ENCODE results near the gene TMEM121.
"Not testable (repeated sequence)": the region's sequence is repeated elsewhere in the genome, so short reads cannot be mapped to it uniquely, and the experiment has no call there.

The TMEM121 gene

GRCh38 chr14:105572063-105572462 lies 45.7 kb downstream of the TMEM121 start:
- not testable (repeated sequence) for FAIRE-seq

- FAIRE-seq, result not testable (repeated sequence)
Observed at GRCh38 chr14:105573841-105574240, 47.5 kb downstream of the TMEM121 start.

- FAIRE-seq, result not testable (repeated sequence)
Observed at GRCh38 chr14:105574411-105574810, 48.0 kb downstream of the TMEM121 start.

DNA sequence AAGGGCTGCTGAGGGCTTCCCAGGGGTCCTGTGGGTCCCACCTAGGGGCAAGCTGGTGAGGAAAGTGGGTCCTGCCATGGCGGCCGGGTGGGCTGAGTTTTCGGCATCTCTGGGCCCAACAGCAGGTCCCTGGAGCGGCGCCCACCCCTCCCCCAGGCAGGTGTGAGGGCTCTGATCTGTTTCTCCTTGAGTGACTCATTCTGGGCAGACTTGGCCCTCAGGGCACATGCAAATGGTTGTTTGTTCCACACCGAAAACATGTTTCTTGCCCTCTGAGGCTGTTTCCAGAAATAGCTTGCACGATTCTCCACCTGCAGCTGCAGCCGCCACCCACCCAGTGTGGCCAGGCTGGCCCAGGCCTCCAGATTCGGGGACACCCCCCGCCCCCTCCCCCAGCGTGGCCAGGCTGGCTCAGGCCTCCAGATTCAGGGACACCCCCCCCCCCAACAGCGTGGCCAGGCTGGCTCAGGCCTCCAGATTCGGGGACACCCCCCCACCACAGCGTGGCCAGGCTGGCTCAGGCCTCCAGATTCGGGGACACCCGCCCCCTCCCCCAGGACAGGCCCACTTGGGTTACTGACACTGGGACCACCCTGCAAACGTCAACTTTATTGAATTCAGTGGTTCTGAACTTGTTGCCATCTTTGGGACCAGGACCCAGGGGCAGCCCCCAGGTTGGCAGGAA lies 48.8 kb downstream of the TMEM121 start:
- FAIRE-seq, result not testable (repeated sequence)

DNA sequence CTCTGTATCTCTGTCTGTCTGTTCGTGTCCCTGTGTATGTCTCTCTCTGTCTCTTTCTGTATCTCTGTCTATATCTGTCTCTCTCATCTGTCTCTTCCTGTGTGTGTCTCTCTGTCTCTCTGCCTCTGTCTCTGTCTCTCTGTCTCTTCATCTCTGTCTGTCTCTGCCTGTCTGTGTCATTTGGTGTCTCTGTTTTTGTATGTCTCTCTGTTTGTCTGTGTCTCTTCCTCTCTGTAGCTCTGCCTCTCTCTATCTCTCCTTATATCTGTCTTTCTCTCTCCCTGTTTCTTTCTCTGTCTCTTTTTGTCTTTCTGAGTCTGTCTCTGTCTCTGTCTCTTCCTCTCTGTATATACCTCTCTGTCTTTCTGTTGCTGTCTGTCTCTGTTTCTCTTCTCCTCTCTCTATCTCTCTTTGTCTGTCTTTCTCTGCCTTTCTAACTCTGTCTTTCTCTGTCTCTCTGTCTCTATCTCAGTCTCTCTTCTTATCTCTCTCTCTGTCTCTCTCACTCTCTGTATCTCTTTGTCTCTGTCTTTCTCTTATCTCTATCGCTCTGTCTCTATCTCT lies 50.2 kb downstream of the TMEM121 start:
- no peak for FAIRE-seq

GRCh38 chr14:105577314-105577861 lies 51.0 kb downstream of the TMEM121 start:
- FAIRE-seq, result no peak

DNA sequence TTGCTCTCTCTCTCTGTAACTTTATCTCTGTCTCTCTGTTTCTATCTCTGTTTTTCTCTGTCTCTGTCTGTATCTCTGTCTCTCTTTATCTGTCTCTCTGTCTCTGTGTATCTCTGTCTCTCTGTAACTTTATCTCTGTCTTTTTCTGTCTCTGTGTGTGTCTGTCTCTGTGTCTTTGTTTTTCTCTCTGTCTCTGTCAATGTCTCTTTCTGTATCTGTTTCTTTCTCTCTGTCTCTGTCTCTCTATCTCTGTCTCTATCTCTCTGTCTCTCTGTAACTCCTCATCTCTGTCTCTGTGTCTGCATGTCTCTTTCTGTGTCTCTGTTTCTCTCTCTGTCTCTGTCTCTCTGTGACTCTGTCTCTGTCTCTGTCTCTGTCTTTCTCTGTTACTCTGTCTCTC lies 51.7 kb downstream of the TMEM121 start:
- FAIRE-seq, result no peak

- FAIRE-seq, result not testable (repeated sequence)
Observed at GRCh38 chr14:105579221-105579620, 52.8 kb downstream of the TMEM121 start.
